Stomach (tissue), 9 donors: ENCODE measurements around the gene RPL28. TPM values are rescaled to one million over a fixed set of nuclear protein-coding genes. Genes with fewer than 3 reads are reported as not detected.

Source experiments
- DNase-seq, 2 donors: peaks; one replicate each; pipeline versions ENCODE4 v3.0.0 to v3.0.0-alpha.2; 2013 to 2019
- H3K27ac ChIP-seq, 5 donors: fragments of 200-600 bp in 4 of 5; sonication (generic) in 4 of 5; one replicate each; pipeline ENCODE4 v1.5.1; 2013 to 2019; ENCODE audit warnings: mild to moderate bottlenecking in 1 of 5, moderate library complexity in 1 of 5
- H3K27me3 ChIP-seq, 3 donors: fragments of 200-600 bp; sonication (generic); one replicate each; pipeline ENCODE4 v1.5.1; 2017 to 2019; ENCODE audit warnings: mixed run types in 1 of 3
- H3K36me3 ChIP-seq, 4 donors: fragments of 200-600 bp; sonication (generic); 1 replicate in 3 of 4; 2 replicates in 1 of 4; pipeline ENCODE4 v1.5.1; 2016 to 2019
- H3K4me1 ChIP-seq, 4 donors: fragments of 200-600 bp; sonication (generic); one replicate each; pipeline ENCODE4 v1.5.1; 2016 to 2019
- H3K4me3 ChIP-seq, 4 donors: fragments of 200-600 bp; sonication (generic) in 3 of 4; one replicate each; pipeline ENCODE4 v1.5.1; 2016 to 2019; ENCODE audit warnings: mild to moderate bottlenecking in 1 of 4
- H3K9me3 ChIP-seq, 4 donors: fragments of 200-600 bp; sonication (generic); one replicate each; pipeline ENCODE4 v1.5.1; 2016 to 2019
- CTCF ChIP-seq, 7 experiments: fragments of 450-650 bp in 4 of 7; fragments of 200-600 bp in 3 of 7; sonication (generic) in 3 of 7; IDR thresholded peaks; one replicate each; pipeline ENCODE4 v1.5.1; 2016 to 2019; ENCODE audit warnings: antibody characterized with exemption in 7 of 7, control low read depth in 2 of 7, mild to moderate bottlenecking in 1 of 7
- EP300 ChIP-seq: sonication (generic); formaldehyde crosslinking; IDR thresholded peaks from one replicate; pipeline ENCODE4 v1.6.1; 2017; ENCODE audit warnings: antibody characterized with exemption
- POLR2A ChIP-seq, 4 donors: fragments of 450-650 bp; IDR thresholded peaks; one replicate each; pipeline ENCODE4 v1.6.1; 2016; ENCODE audit warnings: antibody characterized with exemption in 4 of 4, control low read depth in 2 of 4, mild to moderate bottlenecking in 1 of 4, moderate library complexity in 1 of 4
- POLR2AphosphoS5 ChIP-seq, 3 donors: sonication (generic); formaldehyde crosslinking; IDR thresholded peaks; one replicate each; pipeline ENCODE4 v1.6.1; 2016; ENCODE audit warnings: antibody characterized with exemption in 3 of 3
- WGBS, 5 donors: extraction: QIAGEN DNeasy Blood & Tissue Kit in 3 of 5; methylation state at CpG; one replicate each; pipeline versions ENCODE4 v1.1.5 to v1.1.7; 2013 to 2018; 5-methylcytosine and 5-hydroxymethylcytosine counted together
- intact Hi-C: fragments of 100-400 bp; cut with DNase I; formaldehyde crosslinking; loops from one replicate; pipeline ENCODE4 v1.15.1; 2023; ENCODE audit warnings: low total_unique reads
- polyA plus RNA-seq, 3 donors: library from polyadenylated mRNA; stranded (reverse); fragments of 200-250 nt; gene quantifications; one replicate each; pipeline ENCODE4 v1.2.3, GENCODE V29; 2013
- total RNA-seq, 5 donors: library from RNA; depleted of rRNA; stranded (reverse); fragments of >200 nt; gene quantifications; one replicate each; pipeline versions ENCODE4 v1.1.0 to v1.2.3, GENCODE V29; 2014 to 2016
- donor health status: healthy with polysubstance abuse.
- donor health status: Bipolar disorder and iron deficiency.
- donor health status: healthy.

RPL28 gene
- total and polyA plus RNA-seq, 8 donors: 47.5 to 2,388 (median 624) TPM

DNA sequence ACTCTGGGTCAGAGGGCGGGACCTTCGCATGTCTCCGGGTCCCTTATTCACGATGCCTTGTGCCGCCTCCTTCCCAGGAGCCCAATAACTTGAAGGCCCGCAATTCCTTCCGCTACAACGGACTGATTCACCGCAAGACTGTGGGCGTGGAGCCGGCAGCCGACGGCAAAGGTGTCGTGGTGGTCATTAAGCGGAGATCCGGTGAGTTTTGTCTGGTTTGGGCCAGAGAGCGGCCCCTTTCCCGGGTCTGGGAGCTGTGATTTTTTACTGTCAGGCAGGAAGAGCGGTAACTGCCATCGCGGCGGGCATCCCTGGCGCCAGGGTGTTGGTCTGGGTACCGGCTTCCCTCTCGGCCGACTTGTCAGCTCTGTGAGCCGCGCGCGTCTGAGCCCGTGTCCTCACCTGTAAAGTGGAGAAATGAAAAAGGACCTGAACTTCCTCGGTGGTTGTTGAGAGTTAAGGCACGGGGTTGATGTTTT, 800 bp downstream of the RPL28 start:
- Histone ChIP-seq H3K27ac (peak overlapping the region; percentile 89 to 97 (median 93)), H3K4me3 (peak overlapping the region; percentile 79 to 90 (median 88)), H3K36me3 (peaks cover 25 to 51% (median 41%) of the 10 kb centered on the region in 4 donors), H3K4me1 (peaks cover 43 to 79% (median 69%) of the 10 kb centered on the region in 4 donors), H3K9me3 (no peaks in the 10 kb centered on the region), H3K27me3 (no peaks in the 10 kb centered on the region)
- intact Hi-C loops: no loop called here
- WGBS, 5 donors: 0 to 2% (median 1%) methylated on average over 2 to 33 of the region's 33 CpGs
- TF ChIP-seq POLR2A (IDR thresholded peaks at IDR 0.05) (no peak), CTCF (IDR thresholded peaks at IDR 0.05) (no peak), EP300 (no peak), POLR2AphosphoS5 (IDR thresholded peaks at IDR 0.05) (no peak)
- no peak for DNase-seq

DNA sequence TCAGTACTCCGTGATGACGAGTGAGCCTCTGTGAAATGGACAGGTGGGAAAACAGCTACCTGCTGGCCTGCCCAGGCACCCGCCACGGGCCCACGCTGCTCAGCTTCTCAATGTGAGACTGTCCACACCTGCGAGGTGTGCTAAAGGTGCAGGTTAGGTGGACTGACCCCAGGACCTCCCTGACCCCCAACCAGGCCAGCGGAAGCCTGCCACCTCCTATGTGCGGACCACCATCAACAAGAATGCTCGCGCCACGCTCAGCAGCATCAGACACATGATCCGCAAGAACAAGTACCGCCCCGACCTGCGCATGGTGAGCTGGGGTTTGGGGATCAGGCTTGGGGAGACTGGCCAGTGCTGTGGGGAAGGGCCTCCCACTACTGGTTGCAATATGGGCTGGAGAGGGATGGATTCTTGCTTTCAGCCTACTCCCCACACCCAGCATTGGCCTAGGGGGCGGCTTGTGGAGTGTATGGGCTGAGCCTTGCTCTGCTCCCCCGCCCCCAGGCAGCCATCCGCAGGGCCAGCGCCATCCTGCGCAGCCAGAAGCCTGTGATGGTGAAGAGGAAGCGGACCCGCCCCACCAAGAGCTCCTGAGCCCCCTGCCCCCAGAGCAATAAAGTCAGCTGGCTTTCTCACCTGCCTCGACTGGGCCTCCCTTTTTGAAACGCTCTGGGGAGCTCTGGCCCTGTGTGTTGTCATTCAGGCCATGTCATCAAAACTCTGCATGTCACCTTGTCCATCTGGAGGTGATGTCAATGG, 2.2 kb downstream of the RPL28 start:
- no peak overlapping the region for H3K27ac ChIP-seq
- H3K36me3 ChIP-seq: peaks cover 25 to 58% (median 47%) of the 10 kb centered on the region in 4 donors
- intact Hi-C loops: no loop called here
- no peaks in the 10 kb centered on the region for H3K27me3 ChIP-seq
- peak overlapping the region in 3 of 4 donors; percentile 79 to 90 (median 88) for H3K4me3 ChIP-seq
- no peak for DNase-seq
- no peaks in the 10 kb centered on the region for H3K9me3 ChIP-seq
- TF ChIP-seq POLR2AphosphoS5 (IDR thresholded peaks at IDR 0.05) (no peak), POLR2A (IDR thresholded peaks at IDR 0.05) (no peak), EP300 (no peak), CTCF (IDR thresholded peaks at IDR 0.05) (no peak)
- H3K4me1 ChIP-seq: peaks cover 41 to 78% (median 64%) of the 10 kb centered on the region in 4 donors
- 71 to 83% (median 77%) methylated on average over 14 to 24 of the region's 24 CpGs for WGBS, 5 donors

DNA sequence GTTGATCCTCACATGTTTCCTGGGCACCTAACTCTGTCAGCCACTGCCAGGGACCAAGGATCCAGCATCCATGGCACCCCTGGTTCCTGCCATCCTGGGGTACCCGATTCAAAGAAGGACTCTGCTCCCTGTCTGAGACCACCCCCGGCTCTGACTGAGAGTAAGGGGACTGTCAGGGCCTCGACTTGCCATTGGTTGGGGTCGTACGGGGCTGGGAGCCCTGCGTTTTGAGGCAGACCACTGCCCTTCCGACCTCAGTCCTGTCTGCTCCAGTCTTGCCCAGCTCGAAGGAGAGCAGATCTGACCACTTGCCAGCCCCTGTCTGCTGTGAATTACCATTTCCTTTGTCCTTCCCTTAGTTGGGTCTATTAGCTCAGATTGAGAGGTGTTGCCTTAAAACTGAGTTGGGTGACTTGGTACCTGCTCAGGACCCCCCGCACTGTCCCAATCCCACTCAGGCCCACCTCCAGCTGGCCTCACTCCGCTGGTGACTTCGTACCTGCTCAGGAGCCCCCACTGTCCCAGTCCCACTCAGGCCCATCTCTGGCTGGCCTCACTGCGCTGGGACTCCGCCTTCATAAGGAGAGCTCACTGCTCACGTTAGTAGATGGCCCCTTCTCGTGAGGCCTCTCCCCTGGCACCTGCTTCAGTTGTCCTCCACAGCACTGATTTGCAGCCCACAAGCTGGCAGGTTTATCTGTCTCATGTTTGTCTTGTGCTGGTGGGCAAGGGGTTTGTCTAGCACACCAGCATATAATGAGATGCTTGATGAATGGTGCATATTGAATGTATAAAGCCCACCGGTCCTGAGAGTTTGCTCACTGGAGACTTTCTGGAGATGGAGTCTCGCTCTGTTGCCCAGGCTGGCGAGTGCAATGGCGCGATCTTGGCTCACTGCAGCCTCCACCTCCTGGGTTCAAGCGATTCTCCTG, 3.9 kb downstream of the RPL28 start:
- no peaks in the 10 kb centered on the region for H3K27me3 ChIP-seq
- TF ChIP-seq EP300 (no peak), POLR2A (IDR thresholded peaks at IDR 0.05) (no peak), POLR2AphosphoS5 (IDR thresholded peaks at IDR 0.05) (no peak), CTCF (IDR thresholded peaks at IDR 0.05) (no peak)
- no peaks in the 10 kb centered on the region for H3K9me3 ChIP-seq
- no peak for DNase-seq
- WGBS, 5 donors: 73 to 84% (median 82%) methylated on average over 18 to 21 of the region's 21 CpGs
- no peak overlapping the region for H3K27ac ChIP-seq
- peaks cover 31 to 66% (median 52%) of the 10 kb centered on the region in 4 donors for H3K4me1 ChIP-seq
- peaks cover 25 to 58% (median 47%) of the 10 kb centered on the region in 4 donors for H3K36me3 ChIP-seq
- H3K4me3 ChIP-seq: peak overlapping the region in 1 of 4 donors; percentile 90
- intact Hi-C loops: no loop called here

GRCh38 chr19:55390461-55390880, 4.7 kb downstream of the RPL28 start:
- WGBS, 5 donors: 76 to 85% (median 79%) methylated on average over 7 of the region's 7 CpGs
- intact Hi-C loops: no loop called here
- DNase-seq: no peak
- Histone ChIP-seq H3K9me3 (no peaks in the 10 kb centered on the region), H3K27ac (no peak overlapping the region), H3K36me3 (peaks cover 25 to 58% (median 47%) of the 10 kb centered on the region in 4 donors), H3K4me1 (peaks cover 25 to 61% (median 47%) of the 10 kb centered on the region in 4 donors), H3K27me3 (no peaks in the 10 kb centered on the region), H3K4me3 (no peak overlapping the region)
- no peak for TF ChIP-seq EP300
- no peak for TF ChIP-seq POLR2A (IDR thresholded peaks at IDR 0.05)
- TF ChIP-seq CTCF (IDR thresholded peaks at IDR 0.05): no peak
- no peak for TF ChIP-seq POLR2AphosphoS5 (IDR thresholded peaks at IDR 0.05)
